Endothelial cell (in vitro differentiated cells): Measurements from ENCODE around the gene ITK. TPM values are rescaled to one million over a fixed set of nuclear protein-coding genes. Genes with fewer than 3 reads are reported as not detected.
A peak's percentile ranks its signal among the peaks of the same experiment; 100 is the strongest.

ENCODE experiments used
- DNase-seq: peaks from one replicate; pipeline ENCODE4 v3.0.0; 2021; ENCODE audit warnings: low spot score
- H3K27ac Mint-ChIP-seq: one replicate; pipeline ENCODE4 v1.8.0; 2021; ENCODE audit warnings: mixed read lengths, inconsistent platforms; ENCODE audit not compliant: unreplicated experiment
- H3K27me3 Mint-ChIP-seq: one replicate; pipeline ENCODE4 v1.8.0; 2021; ENCODE audit warnings: mild to moderate bottlenecking, moderate library complexity, mixed read lengths, inconsistent platforms; ENCODE audit not compliant: unreplicated experiment
- H3K36me3 Mint-ChIP-seq: one replicate; pipeline ENCODE4 v1.8.0; 2021; ENCODE audit warnings: mild to moderate bottlenecking, low read depth, mixed read lengths, inconsistent platforms; ENCODE audit not compliant: unreplicated experiment
- H3K4me1 Mint-ChIP-seq: one replicate; pipeline ENCODE4 v1.8.0; 2021; ENCODE audit warnings: mild to moderate bottlenecking, mixed read lengths, inconsistent platforms; ENCODE audit not compliant: unreplicated experiment
- H3K4me3 Mint-ChIP-seq: one replicate; pipeline ENCODE4 v1.8.0; 2021; ENCODE audit warnings: mild to moderate bottlenecking, mixed read lengths, inconsistent platforms; ENCODE audit not compliant: unreplicated experiment
- H3K9me3 Mint-ChIP-seq: one replicate; pipeline ENCODE4 v1.8.0; 2021; ENCODE audit warnings: mixed read lengths, inconsistent platforms; ENCODE audit not compliant: unreplicated experiment
- CTCF ChIP-seq: fragments of 200-600 bp; sonication (generic); IDR thresholded peaks from one replicate; pipeline ENCODE4 v1.5.0; 2021; ENCODE audit warnings: antibody characterized with exemption; ENCODE audit not compliant: unreplicated experiment
- total RNA-seq: library from RNA; stranded (reverse); fragmentation: NEBNext Ultra II Directional; extraction: Animal tissue kit (Norgen Biotek cat#: 25700); gene quantifications from one replicate; pipeline ENCODE4 v1.2.1, GENCODE V29; 2021; ENCODE audit not compliant: unreplicated experiment

The ITK gene
- total RNA-seq, 1 donor from 2014 or later = not detected

DNA sequence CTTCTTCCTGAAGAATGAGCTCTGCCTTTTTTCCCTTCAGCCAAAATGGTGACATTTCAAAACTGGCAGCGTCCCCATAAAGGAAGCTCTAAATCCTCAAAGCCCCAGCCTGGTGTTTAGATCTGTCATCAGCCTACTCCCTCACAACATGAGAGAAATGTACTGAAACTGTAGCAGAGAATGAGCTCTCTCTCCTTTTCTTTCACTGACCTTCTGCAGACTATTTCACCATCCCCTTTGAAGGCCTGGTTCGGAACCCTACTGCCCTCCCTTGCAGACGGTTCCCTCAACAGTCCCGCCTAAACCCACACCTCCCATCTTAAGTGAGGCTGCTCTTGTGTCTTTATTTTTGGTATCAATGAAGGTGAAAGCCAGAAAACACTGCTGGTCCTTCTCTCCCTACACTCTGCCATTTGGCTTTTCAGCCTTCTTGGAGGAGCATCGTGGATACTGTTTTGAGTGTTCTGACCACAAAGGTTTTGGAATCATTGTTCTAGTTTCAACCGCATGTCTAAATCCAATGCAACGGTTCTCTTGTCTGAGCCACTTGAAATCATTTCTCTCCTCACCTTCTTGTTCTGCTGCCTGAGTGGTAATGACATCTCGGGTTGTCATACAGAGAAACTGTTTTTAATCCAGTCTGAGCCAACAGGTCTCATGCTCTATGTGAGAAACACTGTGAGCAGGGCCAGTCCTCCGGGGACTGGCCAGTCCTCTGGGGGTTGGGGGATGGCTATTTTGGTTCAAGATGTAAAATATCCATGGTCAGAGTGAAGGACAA is 39.0 kb downstream of the ITK start:
- TF ChIP-seq CTCF = no peak
- H3K36me3 Mint-ChIP-seq = no peaks in the 10 kb centered on the region
- H3K27ac Mint-ChIP-seq = no peak overlapping the region
- H3K27me3 Mint-ChIP-seq = no peaks in the 10 kb centered on the region
- DNase-seq = no peak
- H3K9me3 Mint-ChIP-seq = no peaks in the 10 kb centered on the region
- H3K4me3 Mint-ChIP-seq = peak overlapping the region; percentile 24
- peaks cover 6% of the 10 kb centered on the region for H3K4me1 Mint-ChIP-seq

- H3K4me1 Mint-ChIP-seq = peaks cover 6% of the 10 kb centered on the region
- no peak overlapping the region for H3K4me3 Mint-ChIP-seq
- TF ChIP-seq CTCF = no peak
- H3K9me3 Mint-ChIP-seq = no peaks in the 10 kb centered on the region
- H3K36me3 Mint-ChIP-seq = no peaks in the 10 kb centered on the region
- no peaks in the 10 kb centered on the region for H3K27me3 Mint-ChIP-seq
- no peak for DNase-seq
- H3K27ac Mint-ChIP-seq = no peak overlapping the region
These were observed 41.3 kb downstream of the ITK start for GRCh38 chr5:157221959-157222358.

DNA sequence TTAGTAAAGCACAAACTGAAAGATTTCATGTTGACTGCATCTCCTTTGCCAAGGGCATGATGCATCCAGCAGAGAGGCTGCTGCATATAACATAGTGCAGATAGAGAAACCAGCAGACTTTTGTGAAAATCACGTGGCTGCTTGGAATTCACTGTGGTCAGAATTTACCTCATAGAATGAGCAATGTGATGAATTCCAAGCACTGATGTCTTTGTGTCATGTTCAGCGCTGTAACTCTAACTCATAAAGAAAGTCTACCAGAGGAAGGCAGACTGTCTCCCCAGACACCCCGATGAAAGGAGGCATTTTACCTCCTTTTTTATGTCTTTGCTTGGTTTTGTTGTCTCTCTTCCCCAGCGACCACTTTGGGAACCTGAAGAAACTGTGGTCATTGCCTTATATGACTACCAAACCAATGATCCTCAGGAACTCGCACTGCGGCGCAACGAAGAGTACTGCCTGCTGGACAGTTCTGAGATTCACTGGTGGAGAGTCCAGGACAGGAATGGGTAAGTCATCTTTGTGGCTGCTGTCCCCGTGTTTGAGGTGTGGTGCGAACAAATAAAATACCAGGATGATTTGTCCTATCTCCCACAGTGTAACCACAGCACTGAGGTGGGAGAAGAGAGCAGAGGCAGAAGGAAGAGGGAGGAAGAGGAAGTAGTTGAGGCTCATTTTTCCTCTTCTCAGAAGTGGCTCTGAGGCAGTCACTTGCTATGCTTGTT is 42.0 kb downstream of the ITK start:
- Mint-ChIP-seq H3K4me1 (peaks cover 6% of the 10 kb centered on the region), H3K27me3 (no peaks in the 10 kb centered on the region), H3K9me3 (no peaks in the 10 kb centered on the region), H3K27ac (no peak overlapping the region), H3K36me3 (no peaks in the 10 kb centered on the region), H3K4me3 (no peak overlapping the region)
- no peak for DNase-seq
- TF ChIP-seq CTCF = no peak

DNA sequence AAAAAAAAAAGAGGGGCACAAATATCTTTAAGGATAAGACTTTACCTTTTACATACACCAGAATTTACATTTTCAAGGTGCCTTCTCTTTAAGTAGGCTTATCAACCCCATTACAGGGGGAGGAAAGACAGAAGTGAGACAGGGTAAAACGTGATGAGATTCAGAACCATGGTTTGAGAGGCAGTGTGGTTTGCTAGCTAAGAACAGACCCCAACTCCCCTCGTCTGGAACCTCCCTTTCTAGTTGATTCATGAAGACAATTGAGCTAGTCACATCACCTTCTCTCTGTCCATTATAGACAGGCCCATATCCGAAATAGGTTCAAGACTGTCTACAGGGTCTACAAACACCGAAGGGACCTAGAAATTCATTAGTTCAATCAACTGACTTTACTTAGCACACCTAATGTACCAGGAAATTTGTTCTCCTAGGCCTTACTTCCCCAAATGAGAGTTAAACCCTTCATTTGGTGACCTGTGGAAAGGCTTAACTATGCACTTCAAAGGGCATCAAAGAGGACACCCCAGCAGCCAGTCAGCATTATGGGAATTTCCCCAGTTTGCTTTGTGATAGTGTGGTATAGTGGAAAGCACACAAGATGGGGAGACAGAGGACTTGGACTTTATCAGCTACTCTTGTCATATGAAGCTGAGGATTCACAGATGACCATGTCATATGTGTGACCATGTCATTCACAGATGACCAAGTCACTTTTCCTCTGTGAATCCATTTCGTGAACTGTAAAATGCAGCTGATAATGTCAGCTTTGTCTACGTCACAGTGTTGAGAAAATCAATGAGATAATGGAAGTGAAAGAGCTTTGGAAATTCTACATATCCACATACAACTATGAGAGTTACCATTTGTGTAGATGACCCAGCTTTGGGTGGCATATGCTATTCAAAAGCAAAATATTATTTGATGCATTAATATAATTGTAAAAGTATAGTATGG is 45.1 kb downstream of the ITK start:
- no peak for DNase-seq
- H3K4me3 Mint-ChIP-seq = no peak overlapping the region
- H3K27ac Mint-ChIP-seq = no peak overlapping the region
- H3K9me3 Mint-ChIP-seq = no peaks in the 10 kb centered on the region
- no peaks in the 10 kb centered on the region for H3K27me3 Mint-ChIP-seq
- H3K36me3 Mint-ChIP-seq = no peaks in the 10 kb centered on the region
- peaks cover 4% of the 10 kb centered on the region for H3K4me1 Mint-ChIP-seq
- TF ChIP-seq CTCF = no peak
